ELF-1 (cell line): ENCODE data around the gene SUGCT.

Experiments used
- DNase-seq: peaks from one replicate; pipeline ENCODE4 v3.0.0-alpha.2; 2016; ENCODE audit warnings: low read depth, low spot score

The SUGCT gene

DNA sequence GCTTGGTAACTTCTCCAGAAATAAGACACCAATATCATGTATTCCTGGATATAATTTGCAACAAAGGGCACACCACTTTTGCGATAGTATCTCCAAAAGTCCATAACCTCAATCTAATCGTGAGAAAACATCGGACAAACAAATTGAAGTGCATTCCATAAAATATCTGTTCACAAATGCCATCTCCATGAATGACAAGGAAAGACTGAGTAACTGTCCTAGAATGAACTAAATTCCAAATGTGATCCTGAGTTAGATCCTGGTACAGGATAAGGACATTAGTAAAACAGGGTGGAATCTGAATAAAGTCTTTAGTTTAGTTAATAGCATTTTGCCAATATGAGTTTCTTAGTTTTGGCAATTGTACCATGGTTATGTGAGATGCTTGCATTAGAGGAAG is 384.2 kb downstream of the SUGCT start:
- no peak for DNase-seq

GRCh38 chr7:40520986-40521738 is 386.4 kb downstream of the SUGCT start:
- no peak for DNase-seq

DNA sequence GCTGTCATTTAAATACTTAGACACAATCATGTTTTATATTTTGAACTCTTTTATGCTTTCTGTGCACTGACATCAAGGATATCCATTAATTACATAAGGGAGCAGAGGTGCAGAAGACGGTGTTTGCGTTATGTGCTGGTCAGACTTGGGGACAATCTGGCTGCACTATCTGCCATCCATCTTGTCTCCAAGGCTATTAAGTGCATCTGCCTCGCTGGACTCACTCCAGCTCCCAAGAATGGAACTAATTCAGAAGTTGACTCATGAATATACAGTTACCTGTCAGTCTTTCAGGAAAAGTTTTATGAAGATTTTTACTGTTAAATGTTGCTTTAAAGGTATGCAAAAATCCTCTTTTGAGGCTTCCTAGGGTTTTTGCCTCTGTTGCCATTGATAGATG is 391.0 kb downstream of the SUGCT start:
- no peak for DNase-seq

- no peak for DNase-seq
Observed at GRCh38 chr7:40526951-40527715, 392.3 kb downstream of the SUGCT start.

DNA sequence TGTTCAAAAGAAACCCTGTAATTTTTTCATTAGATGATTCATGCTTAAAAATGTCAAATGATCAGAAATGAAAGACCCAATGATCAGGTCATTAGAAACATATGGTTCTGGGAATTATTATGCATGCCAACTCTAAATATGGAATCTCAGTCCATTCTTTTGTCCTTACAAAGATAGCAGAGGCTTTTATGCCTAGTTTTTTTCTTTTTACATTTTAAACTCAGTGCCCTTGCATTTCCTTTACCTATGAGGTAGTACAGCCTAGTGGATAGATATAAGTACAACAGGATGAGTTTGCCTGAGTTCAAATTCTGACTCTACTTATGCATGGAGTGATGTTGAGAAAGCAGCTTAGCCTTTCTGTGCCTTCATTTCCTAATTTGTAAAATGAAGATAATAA is 392.9 kb downstream of the SUGCT start:
- DNase-seq = no peak

- no peak for DNase-seq
Observed at GRCh38 chr7:40530292-40530691, 395.5 kb downstream of the SUGCT start.

- no peak for DNase-seq
Observed at GRCh38 chr7:40531956-40532355, 397.2 kb downstream of the SUGCT start.

DNA sequence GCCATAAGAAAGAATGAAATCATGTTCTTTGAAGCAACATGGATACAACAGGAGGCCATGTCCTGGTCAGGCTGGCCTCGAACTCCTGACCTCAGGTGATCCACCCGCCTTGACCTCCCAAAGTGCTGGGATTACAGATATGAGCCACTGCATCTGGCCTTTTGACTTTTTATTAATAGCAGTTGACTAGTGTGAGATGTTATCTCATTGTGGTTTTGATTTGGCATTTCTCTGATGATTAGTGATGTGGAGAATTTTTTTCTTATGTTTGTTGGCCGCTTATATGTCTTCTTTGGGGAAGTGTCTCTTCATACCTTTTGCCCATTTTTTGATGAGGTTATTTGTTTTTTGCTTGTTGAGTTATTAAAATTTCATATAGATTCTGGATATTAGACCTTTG is 400.9 kb downstream of the SUGCT start:
- no peak for DNase-seq

GRCh38 chr7:40536421-40536820 is 401.6 kb downstream of the SUGCT start:
- peak; percentile 15 for DNase-seq

GRCh38 chr7:40538281-40538680 is 403.5 kb downstream of the SUGCT start:
- DNase-seq = no peak

DNA sequence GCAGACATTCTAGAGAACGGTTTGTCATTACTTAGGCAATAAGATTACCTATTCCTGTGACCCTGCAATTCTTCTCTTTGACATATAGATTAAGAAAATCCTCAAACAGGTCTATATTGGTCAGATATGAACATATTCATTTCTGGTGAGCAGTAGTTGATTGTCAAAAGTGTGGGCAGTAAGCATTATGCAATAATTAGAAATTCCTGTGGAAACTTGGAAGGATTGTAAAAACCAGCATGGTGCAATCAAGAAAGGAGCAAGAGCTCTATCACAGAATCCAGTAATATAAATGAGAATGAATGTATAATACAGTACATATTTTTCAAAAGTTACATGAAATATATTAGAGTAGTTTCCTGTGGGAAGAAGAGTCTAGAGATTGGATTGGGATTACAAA is 406.5 kb downstream of the SUGCT start:
- no peak for DNase-seq

- no peak for DNase-seq
Observed at GRCh38 chr7:40542982-40543741, 408.4 kb downstream of the SUGCT start.

GRCh38 chr7:40544221-40544723 is 409.5 kb downstream of the SUGCT start:
- no peak for DNase-seq

DNA sequence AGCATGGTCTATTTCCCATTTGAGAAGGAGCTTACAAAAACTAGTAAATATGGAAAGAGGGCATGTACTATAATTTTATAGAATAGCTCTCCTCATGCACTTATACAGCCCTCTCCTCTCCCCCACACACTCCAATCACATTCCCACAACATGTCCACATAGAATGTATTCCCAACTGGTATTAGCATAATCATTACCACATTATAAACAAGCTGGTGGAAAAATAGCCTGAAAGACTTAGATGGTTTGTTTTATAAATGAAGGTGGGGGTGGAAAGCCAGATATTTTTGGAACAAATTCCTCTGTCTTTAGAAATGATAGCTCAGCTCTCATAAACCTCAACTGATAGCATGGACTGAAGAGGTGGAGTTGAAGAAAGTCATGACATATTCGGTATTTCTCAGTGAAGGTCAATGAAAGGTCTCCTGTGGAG is 410.1 kb downstream of the SUGCT start:
- no peak for DNase-seq

DNA sequence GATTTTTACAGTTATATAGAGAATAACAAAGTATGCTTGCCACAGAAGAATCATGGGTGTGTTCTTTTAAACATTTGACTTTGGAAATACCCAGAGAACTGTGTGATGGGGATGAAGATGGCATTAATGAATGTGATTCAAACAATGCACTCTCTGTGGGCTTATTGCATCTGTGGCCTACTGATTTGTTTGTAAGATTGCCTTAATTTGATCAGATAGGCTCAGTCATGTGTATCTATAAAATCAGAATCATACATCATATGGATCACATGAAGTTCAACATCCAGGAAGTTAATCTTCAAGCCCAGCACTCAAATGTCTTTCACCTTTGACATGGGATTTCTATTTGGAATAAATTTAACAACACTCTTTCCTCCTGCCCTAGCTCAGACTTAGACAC is 410.9 kb downstream of the SUGCT start:
- no peak for DNase-seq

GRCh38 chr7:40546616-40547501 is 412.1 kb downstream of the SUGCT start:
- DNase-seq = no peak

DNA sequence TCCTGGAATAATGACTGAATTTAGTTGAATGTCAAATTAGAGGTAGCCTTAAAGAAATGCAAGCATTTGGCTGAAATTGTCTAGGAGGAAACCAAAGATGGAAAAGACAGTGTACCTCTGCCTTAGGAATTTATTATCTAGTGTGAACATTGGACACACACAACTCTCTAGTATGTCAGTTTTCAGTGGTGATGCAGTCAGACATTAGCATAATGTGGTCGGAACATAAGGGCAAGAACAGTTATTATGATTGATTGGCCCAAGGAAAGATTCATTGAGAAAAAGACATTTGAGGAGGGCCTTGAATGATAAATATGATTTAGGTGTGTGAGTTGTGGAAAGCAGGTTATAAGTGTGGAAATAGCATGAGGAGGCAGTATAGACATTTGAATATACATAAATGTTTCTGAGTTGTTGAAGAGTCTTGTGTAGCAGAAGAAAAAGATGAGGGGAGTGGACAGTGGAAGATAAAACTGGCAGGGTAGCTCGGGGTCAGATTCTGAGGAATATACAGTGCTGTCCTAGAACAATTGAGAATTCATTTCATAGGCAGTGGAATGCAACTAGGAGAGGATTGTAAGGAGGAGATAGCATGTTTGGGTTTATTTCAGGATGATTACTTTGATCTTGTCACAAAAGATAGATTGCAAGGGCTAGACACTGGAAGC is 414.7 kb downstream of the SUGCT start:
- no peak for DNase-seq

DNA sequence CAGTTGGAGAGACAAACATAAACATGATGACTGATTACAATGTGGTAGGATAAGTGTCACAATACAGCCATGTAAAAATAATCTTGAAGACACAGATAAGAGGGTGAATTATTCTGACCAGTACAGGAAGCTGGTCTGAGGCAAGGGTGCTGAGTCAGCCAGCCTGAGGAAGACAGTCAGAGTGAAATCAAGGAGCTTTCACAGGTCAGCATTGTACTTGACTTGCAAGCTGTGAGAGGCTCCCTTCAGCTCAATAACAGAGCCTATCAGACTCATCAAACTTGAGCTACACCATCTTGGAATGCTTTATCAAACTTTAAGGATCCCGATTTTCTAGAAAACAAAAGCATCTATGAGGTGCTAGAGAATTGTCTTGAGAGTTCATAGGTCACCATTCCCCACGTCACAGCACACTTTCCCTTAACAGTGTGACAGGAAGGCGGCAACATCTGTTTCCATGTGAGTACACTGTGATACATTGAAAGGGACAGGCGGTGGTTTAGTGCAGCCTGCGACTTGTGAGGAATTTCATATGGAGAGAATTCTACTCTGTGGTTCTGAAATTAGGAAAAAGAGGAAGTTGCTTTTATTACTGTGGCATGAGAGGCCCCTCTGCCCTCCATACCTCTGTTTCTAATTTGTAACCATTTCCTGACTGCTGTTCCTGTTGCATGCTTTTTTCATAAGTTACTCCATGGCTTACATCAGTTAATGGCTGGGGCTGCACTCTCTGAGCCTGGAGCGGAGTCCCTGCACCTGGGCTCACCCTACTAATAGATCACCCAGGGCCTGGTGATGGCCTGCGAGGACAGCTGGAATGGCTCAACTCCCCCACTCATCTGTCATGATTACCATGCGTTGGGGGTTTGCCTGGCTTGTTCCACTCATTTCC is 417.1 kb downstream of the SUGCT start:
- no peak for DNase-seq

- no peak for DNase-seq
Observed at GRCh38 chr7:40560672-40561071, 425.9 kb downstream of the SUGCT start.

DNA sequence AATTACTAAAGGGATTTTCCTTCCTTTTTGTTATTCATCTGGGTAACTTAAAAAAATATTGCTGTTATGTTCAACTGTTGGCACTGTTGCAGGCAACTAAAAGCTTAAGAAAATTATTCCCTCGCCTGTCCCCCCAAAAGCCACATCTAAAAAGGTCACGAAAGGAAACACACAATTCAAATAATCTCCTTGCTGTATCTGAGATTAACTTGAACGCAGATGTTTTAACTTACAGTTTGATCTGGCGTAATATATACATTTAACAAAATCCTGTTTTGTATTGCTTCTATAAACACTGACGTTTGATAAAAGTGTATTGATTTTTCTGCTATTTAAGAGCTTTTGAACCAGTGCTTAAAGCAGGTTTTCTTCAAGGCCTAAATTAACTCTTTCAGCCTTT is 432.1 kb downstream of the SUGCT start:
- DNase-seq = no peak
